ENCODE data around the gene LSM7. TPM values are rescaled to one million over a fixed set of nuclear protein-coding genes. Genes with fewer than 3 reads are reported as not detected.

The LSM7 gene
- total RNA-seq, 3 donors from 2014 or later, result 60.3 to 111 (median 93.1) TPM

- Histone ChIP-seq H3K36me3 (ENCODE audit: low read depth) (no peaks in the 10 kb centered on the region), H3K4me3 (no peak overlapping the region), H3K9me3 (no peaks in the 10 kb centered on the region), H3K4me1 (ENCODE audit: low read depth) (peaks cover 47% of the 10 kb centered on the region)
- intact Hi-C loops (cut with DNase I, micrococcal nuclease), result no loop called here
- ATAC-seq (no peak), DNase-seq (peak in 1 of 3 donors; percentile 56)
- no peak for TF ChIP-seq CTCF (IDR thresholded peaks at IDR 0.05)
Observed at GRCh38 chr19:2334426-2334825, 6.0 kb upstream of the LSM7 start.

- peak; percentile 1 for ATAC-seq
- Histone ChIP-seq H3K36me3 (ENCODE audit: low read depth) (no peaks in the 10 kb centered on the region), H3K4me1 (ENCODE audit: low read depth) (peaks cover 51% of the 10 kb centered on the region), H3K4me3 (no peak overlapping the region), H3K9me3 (no peaks in the 10 kb centered on the region)
- intact Hi-C loops (cut with DNase I, micrococcal nuclease), result no loop called here
- TF ChIP-seq CTCF (IDR thresholded peaks at IDR 0.05), result no peak
- peak in 1 of 3 donors; percentile 57 for DNase-seq
Observed at GRCh38 chr19:2333807-2334211, 5.4 kb upstream of the LSM7 start.

- Histone ChIP-seq H3K36me3 (ENCODE audit: low read depth) (no peaks in the 10 kb centered on the region), H3K9me3 (no peaks in the 10 kb centered on the region), H3K4me3 (no peak overlapping the region), H3K4me1 (ENCODE audit: low read depth) (peaks cover 51% of the 10 kb centered on the region)
- peak; percentile 38 for ATAC-seq
- intact Hi-C loops (cut with DNase I, micrococcal nuclease), result no loop called here
- TF ChIP-seq CTCF (IDR thresholded peaks at IDR 0.05), result no peak
- peak; percentile 70 to 87 (median 86) for DNase-seq
Observed at GRCh38 chr19:2333027-2333806, 4.8 kb upstream of the LSM7 start.

- DNase-seq (peak; percentile 65 to 84 (median 76)), ATAC-seq (peak; percentile 37)
- intact Hi-C loops (cut with DNase I, micrococcal nuclease), result no loop called here
- H3K4me3 ChIP-seq, result no peak overlapping the region
- no peaks in the 10 kb centered on the region for H3K9me3 ChIP-seq
- no peak for TF ChIP-seq CTCF (IDR thresholded peaks at IDR 0.05)
- H3K4me1 ChIP-seq (ENCODE audit: low read depth), result peaks cover 54% of the 10 kb centered on the region
- no peaks in the 10 kb centered on the region for H3K36me3 ChIP-seq (ENCODE audit: low read depth)
Observed at GRCh38 chr19:2332341-2333026, 4.1 kb upstream of the LSM7 start.

GRCh38 chr19:2331601-2332246 is 3.3 kb upstream of the LSM7 start:
- Histone ChIP-seq H3K36me3 (ENCODE audit: low read depth) (no peaks in the 10 kb centered on the region), H3K9me3 (no peaks in the 10 kb centered on the region), H3K4me1 (ENCODE audit: low read depth) (peaks cover 60% of the 10 kb centered on the region), H3K4me3 (no peak overlapping the region)
- no peak for ATAC-seq
- peak in 1 of 3 donors; percentile 58 for DNase-seq
- TF ChIP-seq CTCF (IDR thresholded peaks at IDR 0.05), result no peak
- intact Hi-C loops (cut with DNase I, micrococcal nuclease), result no loop called here

All from mucosa of descending colon (tissue), 3 donors.